Renal pelvis (tissue), 4 donors: ENCODE measurements around the gene LARP4. TPM values are rescaled to one million over a fixed set of nuclear protein-coding genes. Genes with fewer than 3 reads are reported as not detected.
"Not testable (repeated sequence)": the region's sequence is repeated elsewhere in the genome, so short reads cannot be mapped to it uniquely, and the experiment has no call there.

Source experiments
- DNase-seq: peaks from one replicate; pipeline ENCODE4 v3.0.0-alpha.2; 2013
- polyA plus RNA-seq, 3 donors: library from polyadenylated mRNA; unstranded; fragments of 120-200 nt; gene quantifications; one replicate each; pipeline ENCODE4 v1.2.1, GENCODE V29; 2013; ENCODE audit not compliant: insufficient read length in 3 of 3

LARP4 gene
- polyA plus RNA-seq, 3 donors: 33.6 to 44.6 (median 42.7) TPM

DNA sequence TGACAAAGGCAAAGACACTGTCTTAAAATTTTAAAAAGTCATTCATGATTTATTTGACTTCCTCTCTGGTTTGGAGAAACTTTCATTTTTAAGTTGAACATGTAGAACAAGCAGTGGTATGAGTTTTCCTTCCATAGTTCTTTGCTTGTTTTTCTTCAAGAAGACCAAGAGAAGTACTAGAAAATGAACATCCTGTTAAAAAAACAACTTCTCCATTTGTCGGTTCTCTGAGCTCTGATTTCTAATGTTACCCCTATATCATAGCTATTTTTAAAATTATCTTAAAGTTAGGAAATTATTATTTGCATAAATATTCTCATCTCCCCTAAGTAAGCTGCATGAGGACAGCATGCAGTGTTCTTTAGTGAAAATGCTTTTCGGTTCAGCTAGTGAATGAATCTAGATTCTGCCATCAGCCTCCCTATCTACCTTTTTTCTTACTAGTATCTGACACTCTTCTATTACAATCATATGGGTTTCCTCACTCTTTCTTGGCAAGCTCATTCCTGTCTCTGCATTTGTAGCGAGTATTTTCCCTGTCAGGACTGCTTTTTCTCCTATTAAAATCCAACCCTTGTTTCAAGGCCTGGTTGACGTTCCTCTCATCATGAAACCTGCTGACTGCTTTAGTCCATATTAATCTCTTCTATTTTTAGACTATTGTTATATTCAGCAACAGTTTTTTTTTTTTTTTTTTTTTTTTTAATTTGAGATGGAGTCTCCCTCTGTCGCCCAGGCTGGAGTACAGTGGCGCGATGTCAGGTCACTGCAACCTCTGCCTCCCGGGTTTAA is 119.9 kb downstream of the LARP4 start:
- DNase-seq: no peak

DNA sequence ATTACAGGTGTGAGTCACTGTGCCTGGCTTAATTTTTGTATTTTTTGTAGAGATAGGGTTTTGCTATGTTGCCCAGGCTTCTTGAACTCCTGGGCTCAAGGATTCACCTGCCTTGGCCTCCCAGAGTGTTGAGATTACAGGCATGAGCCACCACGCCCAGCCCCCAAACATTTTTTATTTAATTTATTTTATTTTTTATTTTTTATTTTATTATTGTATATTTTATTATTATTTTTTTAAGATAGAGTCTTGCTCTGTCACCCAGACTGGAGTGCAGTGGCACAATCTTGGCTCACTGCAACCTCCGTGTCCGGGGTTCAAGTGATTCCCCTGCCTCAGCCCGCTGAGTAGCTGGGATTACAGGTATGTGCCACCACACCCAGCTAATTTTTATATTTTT is 121.1 kb downstream of the LARP4 start:
- DNase-seq: not testable (repeated sequence)

DNA sequence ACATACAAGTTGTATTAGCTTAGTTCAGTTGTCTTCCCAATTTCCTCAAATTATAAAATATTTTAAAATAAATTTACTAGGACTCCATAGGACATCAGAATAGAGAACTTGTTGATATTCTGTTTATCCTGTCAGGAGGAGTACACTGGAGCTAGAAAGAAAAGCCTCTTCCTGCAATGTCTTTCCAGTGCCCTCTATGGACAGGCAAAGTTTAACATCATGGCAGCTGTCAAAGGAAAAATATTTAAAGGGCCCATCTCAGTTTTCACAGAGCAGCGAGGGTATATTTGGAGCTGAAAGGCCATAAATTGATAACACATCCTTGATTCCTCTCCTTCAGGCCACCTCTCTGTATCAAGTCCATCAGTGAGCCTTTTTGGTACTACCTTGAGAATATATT is 123.1 kb downstream of the LARP4 start:
- no peak for DNase-seq

- no peak for DNase-seq
These were observed 123.9 kb downstream of the LARP4 start for GRCh38 chr12:50524621-50525020.

GRCh38 chr12:50525422-50525821 is 124.7 kb downstream of the LARP4 start:
- DNase-seq: no peak

DNA sequence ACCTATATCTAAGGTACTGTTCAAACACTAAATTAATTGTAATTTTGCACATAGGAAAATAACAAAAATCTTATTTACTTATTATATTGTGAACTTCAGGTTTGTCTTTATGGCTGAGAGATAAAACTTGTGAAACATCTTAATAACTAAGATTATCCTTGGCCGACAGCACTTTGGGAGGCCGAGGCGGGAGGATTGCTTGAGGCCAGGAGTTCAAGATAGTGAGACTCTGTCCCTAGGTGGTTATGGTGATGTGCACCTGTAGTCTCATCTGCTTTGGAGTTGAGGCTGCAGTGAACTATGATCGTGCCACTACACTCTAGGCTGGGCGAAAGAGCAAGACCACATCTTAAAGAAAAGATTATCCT is 126.7 kb downstream of the LARP4 start:
- no peak for DNase-seq

DNA sequence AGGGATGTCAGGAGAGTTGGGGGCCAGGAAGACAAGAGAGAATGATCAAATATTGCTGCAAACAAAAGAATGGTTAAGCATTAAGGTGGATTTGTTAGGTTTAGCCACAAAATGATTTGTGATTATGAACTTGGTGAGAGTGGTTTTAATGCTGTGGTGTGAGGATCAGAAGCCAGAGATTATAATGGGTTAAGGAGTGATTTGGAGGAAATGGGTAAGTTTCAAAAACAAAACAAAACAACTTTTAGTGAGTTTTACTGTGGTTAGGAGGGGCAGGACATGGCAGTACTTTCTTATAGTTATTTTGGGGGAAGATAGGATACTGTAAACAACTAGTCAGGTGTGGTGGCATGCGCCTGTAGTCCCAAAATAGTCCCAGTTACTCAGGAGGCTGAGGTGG is 128.1 kb downstream of the LARP4 start:
- DNase-seq: no peak

GRCh38 chr12:50529345-50529744 is 128.7 kb downstream of the LARP4 start:
- DNase-seq: no peak

Other genes with a start within 250 kb of the LARP4 start
- gene CERS5, start 233.5 kb upstream of the LARP4 start, polyA plus RNA-seq: 10 to 100 TPM; 69.5 to 92.7 (median 75.3) TPM
- 10 to 100 TPM; 76.7 to 84.2 (median 78.8) TPM for gene LIMA1, start 117.4 kb upstream of the LARP4 start, polyA plus RNA-seq
- gene FAM186A, start 4.3 kb upstream of the LARP4 start, polyA plus RNA-seq: under 1 TPM; 0.07 to 0.55 (median 0.39) TPM
- gene DIP2B, start 104.1 kb downstream of the LARP4 start, polyA plus RNA-seq: 10 to 100 TPM; 22.7 to 25.5 (median 25.2) TPM